HL-60 (cell line): ENCODE measurements around the gene GIMAP1.

Experiments
- DNase-seq, 2 experiments: peaks; one replicate each; pipeline ENCODE4 v3.0.0-alpha.2; 2010 to 2020; ENCODE audit warnings: low read depth in 1 of 2, low spot score in 1 of 2
- H3K27ac ChIP-seq: fragments of 250-450 bp; sonication (Bioruptor Pico); replicated peaks from 2 replicates; pipeline ENCODE4 v1.5.1; 2020; ENCODE audit warnings: mild to moderate bottlenecking, moderate library complexity
- H3K27me3 ChIP-seq: fragments of 250-450 bp; sonication (Bioruptor Pico); 2 replicates; pipeline ENCODE4 v1.5.1; 2021; ENCODE audit warnings: mild to moderate bottlenecking, moderate library complexity; ENCODE audit not compliant: insufficient read depth, poor library complexity, severe bottlenecking
- H3K4me3 ChIP-seq: replicated peaks from 2 replicates; pipeline ENCODE4 v1.5.1; 2011; ENCODE audit warnings: mild to moderate bottlenecking, control low read depth, low read length; ENCODE audit not compliant: insufficient read depth
- GABPA ChIP-seq: IDR thresholded peaks from 2 replicates; pipeline ENCODE4 v1.6.1; 2012; ENCODE audit warnings: low read depth
- POLR2AphosphoS5 ChIP-seq: IDR thresholded peaks from 2 replicates; pipeline ENCODE4 v1.6.1; 2012; ENCODE audit warnings: low read depth
- SPI1 ChIP-seq: IDR thresholded peaks from 2 replicates; pipeline ENCODE4 v1.6.1; 2012; ENCODE audit warnings: low read depth, mild to moderate bottlenecking, borderline replicate concordance
- TF ChIP-seq, protein P1 (sequence below): IDR thresholded peaks from one replicate; pipeline ENCODE4 v1.5.1; 2011; ENCODE audit warnings: low read length, control low read depth, inconsistent platforms; ENCODE audit not compliant: insufficient read depth
- TF ChIP-seq, protein P2 (sequence below): IDR thresholded peaks from 2 replicates; pipeline ENCODE4 v1.6.1; 2012; ENCODE audit warnings: low read depth; ENCODE audit not compliant: insufficient replicate concordance

The GIMAP1 gene

DNA sequence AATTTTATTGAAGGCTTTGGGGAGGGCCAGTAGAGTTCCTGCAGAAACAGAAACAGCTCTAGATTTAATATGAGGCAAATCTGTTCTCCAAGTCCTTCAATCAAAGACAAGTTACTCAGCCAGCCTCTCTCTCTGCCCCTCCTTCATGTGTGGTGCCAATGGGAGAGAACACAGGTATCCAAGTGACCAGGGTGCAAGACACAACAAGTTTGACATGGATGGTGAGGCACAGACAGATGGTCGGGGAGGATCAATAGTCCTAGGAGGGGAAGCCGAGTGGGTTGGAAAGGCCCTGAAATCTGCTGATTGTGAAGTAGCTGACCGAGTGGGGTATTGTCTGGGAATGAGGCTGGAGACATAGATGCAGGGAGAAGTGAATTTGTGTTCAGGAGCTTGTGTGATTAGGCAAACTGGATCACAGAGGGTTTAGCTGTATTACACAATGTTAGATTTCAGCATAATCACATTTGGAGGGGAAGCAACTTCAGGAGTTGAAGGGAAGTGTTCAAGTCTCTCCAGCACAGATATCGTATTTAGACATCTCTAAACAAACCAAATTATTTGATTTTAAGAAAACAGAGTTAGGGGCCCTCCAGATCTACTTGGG lies 1.5 kb downstream of the GIMAP1 start:
- peak; percentile 38 to 46 for DNase-seq
- Histone ChIP-seq H3K4me3 (no peak overlapping the region), H3K27ac (no peak overlapping the region), H3K27me3 (no peaks in the 10 kb centered on the region)
- TF ChIP-seq GABPA = no peak
- TF ChIP-seq SPI1 = peak; percentile 56; the same call in 1 of the 2 replicates

DNA sequence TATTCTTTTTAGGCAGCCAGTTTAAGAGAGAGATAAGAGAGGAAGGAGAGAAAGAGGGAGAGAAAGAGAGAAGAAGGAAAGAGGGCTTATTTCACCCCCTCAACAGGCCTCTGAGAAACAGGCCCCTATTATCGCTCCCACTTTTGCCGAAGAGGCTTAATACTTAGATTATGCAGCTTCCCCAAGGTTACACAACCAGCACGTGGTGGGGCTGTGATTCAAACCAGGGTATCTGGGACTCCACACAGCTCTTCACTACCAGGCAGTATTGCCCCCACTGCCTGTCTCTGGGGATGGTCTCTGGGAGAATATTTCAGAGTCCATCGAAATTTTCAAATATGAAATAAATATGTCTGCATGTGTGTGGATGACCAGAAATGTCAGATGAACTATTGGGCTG lies 3.0 kb downstream of the GIMAP1 start:
- TF ChIP-seq, protein P1, sequence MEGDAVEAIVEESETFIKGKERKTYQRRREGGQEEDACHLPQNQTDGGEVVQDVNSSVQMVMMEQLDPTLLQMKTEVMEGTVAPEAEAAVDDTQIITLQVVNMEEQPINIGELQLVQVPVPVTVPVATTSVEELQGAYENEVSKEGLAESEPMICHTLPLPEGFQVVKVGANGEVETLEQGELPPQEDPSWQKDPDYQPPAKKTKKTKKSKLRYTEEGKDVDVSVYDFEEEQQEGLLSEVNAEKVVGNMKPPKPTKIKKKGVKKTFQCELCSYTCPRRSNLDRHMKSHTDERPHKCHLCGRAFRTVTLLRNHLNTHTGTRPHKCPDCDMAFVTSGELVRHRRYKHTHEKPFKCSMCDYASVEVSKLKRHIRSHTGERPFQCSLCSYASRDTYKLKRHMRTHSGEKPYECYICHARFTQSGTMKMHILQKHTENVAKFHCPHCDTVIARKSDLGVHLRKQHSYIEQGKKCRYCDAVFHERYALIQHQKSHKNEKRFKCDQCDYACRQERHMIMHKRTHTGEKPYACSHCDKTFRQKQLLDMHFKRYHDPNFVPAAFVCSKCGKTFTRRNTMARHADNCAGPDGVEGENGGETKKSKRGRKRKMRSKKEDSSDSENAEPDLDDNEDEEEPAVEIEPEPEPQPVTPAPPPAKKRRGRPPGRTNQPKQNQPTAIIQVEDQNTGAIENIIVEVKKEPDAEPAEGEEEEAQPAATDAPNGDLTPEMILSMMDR = no peak
- TF ChIP-seq SPI1 = no peak
- TF ChIP-seq POLR2AphosphoS5 = no peak
- no peak for TF ChIP-seq GABPA
- TF ChIP-seq, protein P2, sequence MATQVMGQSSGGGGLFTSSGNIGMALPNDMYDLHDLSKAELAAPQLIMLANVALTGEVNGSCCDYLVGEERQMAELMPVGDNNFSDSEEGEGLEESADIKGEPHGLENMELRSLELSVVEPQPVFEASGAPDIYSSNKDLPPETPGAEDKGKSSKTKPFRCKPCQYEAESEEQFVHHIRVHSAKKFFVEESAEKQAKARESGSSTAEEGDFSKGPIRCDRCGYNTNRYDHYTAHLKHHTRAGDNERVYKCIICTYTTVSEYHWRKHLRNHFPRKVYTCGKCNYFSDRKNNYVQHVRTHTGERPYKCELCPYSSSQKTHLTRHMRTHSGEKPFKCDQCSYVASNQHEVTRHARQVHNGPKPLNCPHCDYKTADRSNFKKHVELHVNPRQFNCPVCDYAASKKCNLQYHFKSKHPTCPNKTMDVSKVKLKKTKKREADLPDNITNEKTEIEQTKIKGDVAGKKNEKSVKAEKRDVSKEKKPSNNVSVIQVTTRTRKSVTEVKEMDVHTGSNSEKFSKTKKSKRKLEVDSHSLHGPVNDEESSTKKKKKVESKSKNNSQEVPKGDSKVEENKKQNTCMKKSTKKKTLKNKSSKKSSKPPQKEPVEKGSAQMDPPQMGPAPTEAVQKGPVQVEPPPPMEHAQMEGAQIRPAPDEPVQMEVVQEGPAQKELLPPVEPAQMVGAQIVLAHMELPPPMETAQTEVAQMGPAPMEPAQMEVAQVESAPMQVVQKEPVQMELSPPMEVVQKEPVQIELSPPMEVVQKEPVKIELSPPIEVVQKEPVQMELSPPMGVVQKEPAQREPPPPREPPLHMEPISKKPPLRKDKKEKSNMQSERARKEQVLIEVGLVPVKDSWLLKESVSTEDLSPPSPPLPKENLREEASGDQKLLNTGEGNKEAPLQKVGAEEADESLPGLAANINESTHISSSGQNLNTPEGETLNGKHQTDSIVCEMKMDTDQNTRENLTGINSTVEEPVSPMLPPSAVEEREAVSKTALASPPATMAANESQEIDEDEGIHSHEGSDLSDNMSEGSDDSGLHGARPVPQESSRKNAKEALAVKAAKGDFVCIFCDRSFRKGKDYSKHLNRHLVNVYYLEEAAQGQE = no peak
- no peaks in the 10 kb centered on the region for H3K27me3 ChIP-seq
- DNase-seq = no peak
- H3K4me3 ChIP-seq = no peak overlapping the region
- no peak overlapping the region for H3K27ac ChIP-seq

DNA sequence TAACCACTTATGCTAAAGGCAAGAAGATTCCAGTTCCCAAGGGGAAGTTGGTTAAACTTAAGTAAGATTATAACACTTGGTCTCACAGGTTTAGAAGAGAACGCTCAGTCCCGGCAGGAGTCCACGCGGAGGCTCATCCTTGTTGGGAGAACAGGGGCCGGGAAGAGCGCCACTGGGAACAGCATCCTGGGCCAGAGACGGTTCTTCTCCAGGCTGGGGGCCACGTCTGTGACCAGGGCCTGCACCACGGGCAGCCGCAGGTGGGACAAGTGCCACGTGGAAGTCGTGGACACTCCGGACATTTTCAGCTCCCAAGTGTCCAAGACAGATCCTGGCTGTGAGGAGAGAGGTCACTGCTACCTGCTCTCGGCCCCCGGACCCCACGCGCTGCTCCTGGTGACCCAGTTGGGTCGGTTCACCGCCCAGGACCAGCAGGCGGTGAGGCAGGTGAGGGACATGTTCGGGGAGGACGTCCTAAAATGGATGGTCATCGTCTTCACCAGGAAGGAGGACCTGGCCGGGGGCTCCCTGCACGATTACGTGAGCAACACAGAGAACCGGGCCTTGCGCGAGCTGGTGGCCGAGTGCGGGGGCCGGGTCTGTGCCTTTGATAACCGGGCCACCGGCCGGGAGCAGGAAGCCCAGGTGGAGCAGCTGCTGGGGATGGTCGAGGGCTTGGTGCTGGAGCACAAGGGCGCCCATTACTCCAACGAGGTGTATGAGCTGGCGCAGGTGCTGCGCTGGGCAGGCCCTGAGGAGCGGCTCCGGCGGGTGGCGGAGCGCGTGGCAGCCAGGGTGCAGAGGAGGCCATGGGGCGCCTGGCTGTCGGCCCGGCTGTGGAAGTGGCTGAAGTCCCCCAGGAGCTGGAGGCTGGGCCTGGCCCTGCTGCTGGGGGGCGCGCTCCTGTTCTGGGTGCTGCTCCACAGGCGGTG lies 3.8 kb downstream of the GIMAP1 start:
- no peak for DNase-seq
- TF ChIP-seq, protein P2 = no peak
- Histone ChIP-seq H3K27me3 (no peaks in the 10 kb centered on the region), H3K4me3 (no peak overlapping the region), H3K27ac (no peak overlapping the region)

DNA sequence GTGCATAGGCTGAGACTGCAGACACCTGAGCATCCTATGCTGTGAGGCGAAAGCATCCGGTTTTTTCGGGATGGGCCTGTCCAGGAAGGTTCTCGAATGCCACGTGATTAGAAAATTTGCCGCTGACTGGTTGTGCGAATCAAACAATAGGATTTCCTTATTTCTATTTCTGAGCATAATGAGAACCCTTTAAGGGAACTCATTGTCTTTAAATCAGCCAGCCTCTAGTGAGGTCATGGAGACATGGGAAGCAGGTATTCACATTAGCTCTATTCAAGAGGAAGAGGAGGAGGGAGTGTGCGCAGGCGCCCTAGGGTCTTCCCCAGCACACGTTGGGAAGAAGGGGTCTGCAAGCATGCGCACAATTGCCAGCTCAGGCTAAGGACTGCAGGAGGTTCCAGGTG lies 5.6 kb downstream of the GIMAP1 start:
- Histone ChIP-seq H3K27me3 (no peaks in the 10 kb centered on the region), H3K4me3 (no peak overlapping the region), H3K27ac (no peak overlapping the region)
- TF ChIP-seq POLR2AphosphoS5 (no peak), GABPA (no peak), SPI1 (no peak)
- TF ChIP-seq, protein P2 = no peak
- TF ChIP-seq, protein P1 = no peak
- no peak for DNase-seq
